Stimulated activated CD4-positive, alpha-beta T cell treated with anti-CD3 and anti-CD28 coated beads, Interleukin-15, amount 100 ng/mL, for 1 hour (primary cell): ENCODE measurements around the gene GYG1.

Experiments used
- DNase-seq, 2 donors: peaks; one replicate each; pipeline ENCODE4 v3.0.0-alpha.2; 2020; ENCODE audit warnings: low read depth in 1 of 2, low spot score in 1 of 2

Gene GYG1

GRCh38 chr3:149016669-149017541, 25.6 kb downstream of the GYG1 start:
- DNase-seq = no peak

- no peak for DNase-seq
Observed at GRCh38 chr3:149018247-149018646, 26.9 kb downstream of the GYG1 start.

DNA sequence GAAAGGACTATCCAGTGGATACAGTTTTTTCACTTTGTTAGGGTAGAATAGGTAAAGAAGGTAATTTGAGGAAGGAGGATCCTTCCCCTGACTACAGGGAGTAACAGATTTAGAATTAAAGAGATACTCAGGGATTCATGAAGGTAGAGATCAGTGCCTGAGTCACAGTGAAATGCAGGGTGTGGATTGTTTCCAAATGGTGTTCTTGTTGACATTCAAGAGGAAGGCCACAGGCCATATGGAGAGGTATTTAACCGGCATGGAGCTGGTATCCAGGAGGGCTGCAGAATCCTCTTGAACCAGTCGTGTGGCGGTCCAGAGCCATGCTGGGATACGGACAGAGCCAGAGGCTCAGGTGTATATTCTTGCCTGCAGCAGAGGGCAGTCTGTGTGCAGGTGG, 28.2 kb downstream of the GYG1 start:
- no peak for DNase-seq

DNA sequence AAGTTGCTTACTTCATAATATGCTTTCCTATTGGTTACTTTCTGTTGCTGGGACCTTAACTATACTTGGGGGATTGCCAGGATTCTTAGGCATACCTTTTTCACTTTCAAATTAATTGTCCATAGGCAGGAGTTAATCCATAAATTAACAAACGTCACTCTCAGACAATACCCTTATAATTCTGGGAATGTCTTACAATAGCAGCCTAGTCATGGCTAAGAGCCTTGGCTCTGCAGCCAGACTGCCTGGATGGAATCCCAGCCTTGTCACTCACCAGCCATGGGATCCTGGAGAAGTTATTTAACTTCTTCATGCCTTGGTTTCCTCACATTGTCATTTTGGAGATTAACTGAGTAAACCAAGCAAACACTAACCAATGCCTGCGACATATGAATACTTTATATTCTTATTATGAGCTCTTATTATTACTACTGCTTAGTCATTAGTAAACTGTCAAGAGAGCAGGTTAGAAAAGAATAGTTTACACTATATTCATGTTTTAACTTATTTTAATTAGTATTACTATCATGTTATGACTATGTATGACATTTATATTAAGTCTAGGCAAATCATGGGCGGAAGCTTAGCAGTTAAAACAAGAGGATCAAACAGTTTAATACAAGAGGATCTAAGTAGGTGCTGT, 29.0 kb downstream of the GYG1 start:
- DNase-seq = no peak

DNA sequence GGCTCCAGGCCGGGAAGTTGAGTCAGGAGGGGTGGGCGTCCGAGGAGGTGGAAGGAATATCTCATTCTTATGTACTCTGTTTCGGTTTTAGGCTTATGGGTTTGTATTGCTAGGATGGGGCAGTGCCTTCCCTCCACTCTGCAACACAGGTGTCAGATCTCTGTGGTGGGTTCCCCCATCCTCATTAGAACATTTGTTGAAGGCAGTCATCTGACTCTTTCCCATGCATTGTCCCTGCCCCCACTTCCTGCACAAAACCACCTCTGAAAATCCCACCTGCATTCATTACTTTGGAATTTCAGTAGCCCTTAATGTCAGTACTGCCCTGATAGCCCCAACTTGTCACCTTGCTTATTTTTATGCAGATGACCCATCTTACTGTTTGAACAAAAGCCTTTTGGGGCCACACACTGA, 29.5 kb downstream of the GYG1 start:
- no peak for DNase-seq

- no peak for DNase-seq
Observed at GRCh38 chr3:149021830-149022229, 30.5 kb downstream of the GYG1 start.

- DNase-seq = no peak
Observed at GRCh38 chr3:149023951-149024350, 32.6 kb downstream of the GYG1 start.

GRCh38 chr3:149026718-149027117, 35.4 kb downstream of the GYG1 start:
- DNase-seq = no peak

- DNase-seq = no peak
Observed at GRCh38 chr3:149031096-149031495, 39.8 kb downstream of the GYG1 start.

GRCh38 chr3:149037684-149038083, 46.3 kb downstream of the GYG1 start:
- no peak for DNase-seq

GRCh38 chr3:149038322-149038721, 47.0 kb downstream of the GYG1 start:
- DNase-seq = no peak

GRCh38 chr3:149042789-149043386, 51.5 kb downstream of the GYG1 start:
- DNase-seq = no peak

DNA sequence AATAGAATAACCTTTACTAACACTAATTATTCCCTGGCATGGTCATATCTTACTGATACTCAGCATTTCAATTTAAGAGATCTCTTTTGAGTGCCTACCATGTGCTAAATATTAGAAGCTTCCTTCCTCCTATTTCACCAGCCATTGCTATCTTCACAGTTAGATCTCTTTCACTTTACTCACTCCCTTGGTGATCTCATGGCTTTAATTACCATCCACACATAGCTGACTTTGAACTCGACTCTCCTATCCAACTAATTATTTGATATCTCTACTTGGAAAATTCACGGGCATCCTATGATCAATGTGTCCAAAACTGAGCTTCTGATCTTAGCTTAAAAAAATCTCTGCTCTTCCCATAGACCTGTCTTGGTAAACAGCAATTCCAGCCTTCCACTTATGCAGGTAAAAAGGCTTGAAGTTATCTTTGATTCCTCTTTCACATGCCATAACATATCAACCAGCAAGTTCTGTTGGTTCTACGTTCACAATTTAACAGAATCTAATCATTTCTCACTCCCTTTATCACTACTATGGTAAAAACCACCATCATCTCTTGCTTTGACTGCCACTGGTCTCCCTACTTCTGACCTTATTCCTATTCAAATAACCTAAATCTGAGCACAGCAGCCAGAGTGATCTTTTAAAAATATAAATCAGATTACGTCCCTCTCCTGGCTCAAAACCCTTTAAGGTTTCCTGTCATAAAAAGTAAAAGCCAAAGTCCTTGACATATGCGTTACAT, 53.2 kb downstream of the GYG1 start:
- DNase-seq = no peak

DNA sequence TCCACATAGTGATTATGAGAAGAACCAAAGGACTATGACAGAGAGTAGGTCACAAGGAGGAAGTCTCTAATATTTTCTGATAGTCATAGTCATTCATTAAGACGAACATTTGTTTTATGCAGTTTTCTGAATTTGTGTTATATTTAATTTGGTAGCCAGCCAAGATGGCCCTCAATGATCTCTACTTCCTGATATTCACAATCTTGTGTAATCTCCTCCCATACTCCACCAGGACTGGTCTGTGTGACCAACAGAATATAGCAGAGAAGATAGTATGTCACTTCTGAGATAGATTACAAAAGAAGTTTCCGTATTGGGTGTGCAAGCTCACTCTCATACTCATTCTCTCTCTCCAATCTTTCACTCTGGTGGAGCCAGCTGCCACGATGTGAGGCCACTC, 64.2 kb downstream of the GYG1 start:
- DNase-seq = no peak

DNA sequence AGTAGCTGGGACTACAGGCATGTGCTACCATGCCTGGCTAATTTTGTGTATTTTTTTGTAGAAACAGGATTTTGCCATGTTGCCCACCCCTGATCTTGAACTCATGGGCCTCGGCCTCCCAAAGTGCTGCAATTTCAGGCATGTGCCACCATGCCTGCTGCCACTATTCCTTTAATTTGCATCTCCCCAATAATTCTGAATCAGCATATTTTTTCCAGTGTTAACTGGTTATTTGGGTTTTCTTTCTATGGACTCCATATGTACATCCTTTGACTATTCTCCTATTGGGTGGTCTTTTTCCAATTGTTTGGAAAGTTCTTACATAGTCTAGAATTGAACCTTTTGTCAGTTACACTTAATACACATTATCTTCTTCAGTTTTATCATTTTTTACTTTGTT, 66.9 kb downstream of the GYG1 start:
- DNase-seq = no peak

DNA sequence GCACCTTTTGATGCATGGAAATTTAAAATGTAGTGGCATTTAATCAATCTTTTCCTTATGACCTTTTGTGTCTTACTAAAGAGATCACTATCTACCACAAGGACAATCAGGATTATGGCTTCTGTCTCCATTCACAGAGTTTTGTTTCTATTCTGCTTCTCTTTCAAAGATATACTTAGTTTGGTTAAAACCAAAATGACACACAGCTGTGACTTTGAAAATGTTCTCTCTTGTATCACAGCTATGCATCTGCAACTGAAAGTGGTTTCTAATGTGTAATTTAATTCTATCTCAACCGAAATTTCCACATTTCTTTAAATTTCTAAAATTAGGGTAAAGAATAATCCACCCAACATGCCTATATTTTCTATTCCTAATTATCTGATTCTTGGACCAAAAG, 67.3 kb downstream of the GYG1 start:
- no peak for DNase-seq

DNA sequence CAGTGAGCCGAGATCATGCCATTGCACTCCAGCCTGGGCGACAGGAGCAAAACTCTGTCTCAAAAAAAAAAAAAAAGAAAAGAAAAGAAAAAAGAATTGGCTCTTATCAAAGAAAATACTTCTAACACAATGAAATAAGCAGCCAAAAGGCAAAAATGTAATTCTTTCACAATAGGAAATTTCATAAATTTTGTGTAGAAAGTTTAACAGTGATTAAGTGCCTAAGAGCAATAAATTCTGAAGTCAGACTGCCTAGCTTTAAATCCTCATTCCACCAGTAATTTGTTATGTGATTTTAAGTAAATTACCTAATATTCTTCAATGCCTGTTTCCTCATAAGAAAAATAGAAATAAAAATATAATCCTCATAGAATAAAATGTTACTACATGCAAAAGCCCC, 70.4 kb downstream of the GYG1 start:
- no peak for DNase-seq

DNA sequence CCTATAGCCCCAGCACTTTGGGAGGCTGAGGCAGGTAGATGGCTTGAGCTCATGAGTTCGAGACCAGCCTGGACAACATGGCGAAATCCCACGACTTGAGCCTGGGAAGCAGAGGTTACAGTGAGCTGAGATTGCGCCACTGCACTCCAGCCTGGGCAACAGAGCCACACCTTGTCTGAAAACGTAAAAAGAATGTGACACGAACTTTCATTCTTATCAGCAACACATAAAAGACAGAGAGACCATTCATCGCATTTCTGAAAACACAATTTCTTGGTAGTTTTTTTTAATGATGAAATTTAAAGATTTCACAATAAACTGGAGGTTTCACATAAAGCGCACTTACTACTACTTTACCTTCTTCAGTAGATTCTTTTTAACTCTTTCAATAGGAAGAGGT, 76.5 kb downstream of the GYG1 start:
- no peak for DNase-seq
